Fibroblast of lung (primary cell): ENCODE results near the gene REEP2. TPM values are rescaled to one million over a fixed set of nuclear protein-coding genes. Genes with fewer than 3 reads are reported as not detected.

Source experiments
- DNase-seq, 2 donors: peaks; one replicate each; pipeline versions ENCODE4 v3.0.0 to v3.0.0-alpha.2; 2010; ENCODE audit warnings: low read depth in 2 of 2
- H2AFZ ChIP-seq: 2 replicates; pipeline ENCODE4 v1.5.1; 2012; ENCODE audit warnings: low read length, control low read depth, inconsistent platforms
- H3K27ac ChIP-seq: 2 replicates; pipeline ENCODE4 v1.5.1; 2011; ENCODE audit warnings: low read length, control low read depth; ENCODE audit not compliant: insufficient read depth
- H3K27me3 ChIP-seq: 2 replicates; pipeline ENCODE4 v1.5.1; 2011; ENCODE audit warnings: mild to moderate bottlenecking, low read length; ENCODE audit not compliant: control insufficient read depth, insufficient read depth
- H3K36me3 ChIP-seq: 2 replicates; pipeline ENCODE4 v1.5.1; 2011; ENCODE audit warnings: low read length; ENCODE audit not compliant: control insufficient read depth, insufficient read depth
- H3K4me1 ChIP-seq: 2 replicates; pipeline ENCODE4 v1.5.1; 2011; ENCODE audit warnings: low read length; ENCODE audit not compliant: control insufficient read depth, insufficient read depth; ENCODE audit errors: extremely low read depth
- H3K4me2 ChIP-seq: 2 replicates; pipeline ENCODE4 v1.5.1; 2011; ENCODE audit warnings: low read length, control low read depth; ENCODE audit not compliant: insufficient read depth; ENCODE audit errors: extremely low read depth
- H3K4me3 ChIP-seq, 4 experiments: fragments of 200-600 bp in 1 of 4; sonication (generic) in 1 of 4; replicated peaks in 1 of 4; 2 replicates each; pipeline ENCODE4 v1.5.1; 2011 to 2016; ENCODE audit warnings: low read length in 4 of 4, low read depth in 3 of 4, mild to moderate bottlenecking in 3 of 4, control low read depth in 2 of 4, inconsistent platforms in 1 of 4, mixed read lengths in 1 of 4; ENCODE audit not compliant: insufficient read depth in 1 of 4; ENCODE audit errors: control extremely low read depth in 1 of 4
- H3K79me2 ChIP-seq: 2 replicates; pipeline ENCODE4 v1.5.1; 2012; ENCODE audit warnings: mild to moderate bottlenecking, low read length, inconsistent platforms; ENCODE audit not compliant: control insufficient read depth, insufficient read depth
- H3K9ac ChIP-seq: 2 replicates; pipeline ENCODE4 v1.5.1; 2011; ENCODE audit warnings: mild to moderate bottlenecking, low read length, control low read depth; ENCODE audit not compliant: insufficient read depth
- H3K9me3 ChIP-seq: 2 replicates; pipeline ENCODE4 v1.5.1; 2012; ENCODE audit warnings: low read depth, low read length; ENCODE audit not compliant: control insufficient read depth, insufficient read depth
- H4K20me1 ChIP-seq: 2 replicates; pipeline ENCODE4 v1.5.1; 2011; ENCODE audit warnings: low read length; ENCODE audit not compliant: control insufficient read depth, insufficient read depth; ENCODE audit errors: extremely low read depth
- CTCF ChIP-seq, 2 donors: IDR thresholded peaks in 1 of 2; conservative IDR thresholded peaks in 1 of 2; 1 replicate in 1 of 2; 2 replicates in 1 of 2; pipeline ENCODE4 v1.5.1; 2011 to 2012; ENCODE audit warnings: low read length in 2 of 2, control low read depth in 1 of 2, inconsistent platforms in 1 of 2, low read depth in 1 of 2, mild to moderate bottlenecking in 1 of 2
- EZH2 ChIP-seq: IDR thresholded peaks from 2 replicates; pipeline ENCODE4 v1.5.1; 2012; ENCODE audit warnings: low read length, control low read depth, mild to moderate bottlenecking; ENCODE audit errors: missing control alignments
- polyA plus RNA-seq, 2 donors: library from polyadenylated mRNA; depleted of rRNA in 1 of 2; stranded (reverse) in 1 of 2; unstranded in 1 of 2; fragments of >200 nt; gene quantifications; 2 replicates each; pipeline ENCODE4 v1.2.1, GENCODE V29; 2011 to 2012; ENCODE audit warnings: missing spikeins in 1 of 2
- total RNA-seq: library from RNA; depleted of rRNA; stranded (reverse); fragments of >200 nt; gene quantifications from 2 replicates; pipeline ENCODE4 v1.2.1, GENCODE V29; 2014

Gene REEP2
- total and polyA plus RNA-seq, 2 donors (not counting 1 experiment from before 2014, with no cell fraction given) = 6.1 to 14.4 TPM

GRCh38 chr5:138458856-138459255, 20.0 kb downstream of the REEP2 start:
- peaks cover 6% of the 10 kb centered on the region for H3K4me1 ChIP-seq
- H4K20me1 ChIP-seq = no peaks in the 10 kb centered on the region
- H3K27me3 ChIP-seq = no peaks in the 10 kb centered on the region
- no peaks in the 10 kb centered on the region for H3K36me3 ChIP-seq
- H3K9me3 ChIP-seq = no peaks in the 10 kb centered on the region
- no peak overlapping the region for H3K4me3 ChIP-seq
- TF ChIP-seq EZH2 (no peak), CTCF (conservative IDR thresholded peaks at IDR 0.05 in 1 of 2, IDR thresholded peaks at IDR 0.05 in 1 of 2; ENCODE audit: low read depth in 1 of 2, low read length in 2 of 2) (no peak)
- no peak overlapping the region for H2AFZ ChIP-seq
- no peaks in the 10 kb centered on the region for H3K79me2 ChIP-seq
- H3K4me2 ChIP-seq = no peak overlapping the region
- no peak for DNase-seq
- H3K27ac ChIP-seq = no peak overlapping the region
- H3K9ac ChIP-seq = no peak overlapping the region

GRCh38 chr5:138459311-138459933, 20.6 kb downstream of the REEP2 start:
- no peak overlapping the region for H2AFZ ChIP-seq
- no peak for TF ChIP-seq EZH2
- no peak overlapping the region for H3K9ac ChIP-seq
- peaks cover 6% of the 10 kb centered on the region for H3K4me1 ChIP-seq
- no peak overlapping the region for H3K4me2 ChIP-seq
- no peaks in the 10 kb centered on the region for H3K27me3 ChIP-seq
- no peaks in the 10 kb centered on the region for H3K36me3 ChIP-seq
- no peaks in the 10 kb centered on the region for H3K79me2 ChIP-seq
- no peak overlapping the region for H3K27ac ChIP-seq
- H3K4me3 ChIP-seq = no peak overlapping the region
- H4K20me1 ChIP-seq = no peaks in the 10 kb centered on the region
- no peak for DNase-seq
- no peaks in the 10 kb centered on the region for H3K9me3 ChIP-seq

- no peaks in the 10 kb centered on the region for H3K79me2 ChIP-seq
- peaks cover 6% of the 10 kb centered on the region for H3K4me1 ChIP-seq
- no peak overlapping the region for H3K4me2 ChIP-seq
- TF ChIP-seq CTCF (conservative IDR thresholded peaks at IDR 0.05 in 1 of 2, IDR thresholded peaks at IDR 0.05 in 1 of 2; ENCODE audit: low read depth in 1 of 2, low read length in 2 of 2) = no peak
- no peak for TF ChIP-seq EZH2
- H3K9ac ChIP-seq = no peak overlapping the region
- DNase-seq = no peak
- no peak overlapping the region for H3K27ac ChIP-seq
- H3K36me3 ChIP-seq = no peaks in the 10 kb centered on the region
- H3K4me3 ChIP-seq = no peak overlapping the region
- no peak overlapping the region for H2AFZ ChIP-seq
- H4K20me1 ChIP-seq = no peaks in the 10 kb centered on the region
- H3K27me3 ChIP-seq = no peaks in the 10 kb centered on the region
- no peaks in the 10 kb centered on the region for H3K9me3 ChIP-seq
These were observed 21.3 kb downstream of the REEP2 start for GRCh38 chr5:138460032-138460693.
